T-helper 1 cell (primary cell): ENCODE data around the gene PLCL2.
A peak's percentile ranks its signal among the peaks of the same experiment; 100 is the strongest.

Experiments
- DNase-seq, 5 donors: peaks; one replicate each; pipeline ENCODE4 v3.0.0-alpha.2; 2012 to 2020
- total RNA-seq, 4 donors: gene quantifications; one replicate each; lab custom pipeline; 2026; lab: John Stamatoyannopoulos, UW

Gene PLCL2
- 150 to 196 (median 155) reads per million in 4 donors for total RNA-seq

GRCh38 chr3:16884748-16885592 lies at the start of gene PLCL2:
TSS of gene PLCL2 (plus strand) at chr3:16884955. CDS start at chr3:16885040, 85 bp downstream.
- peak; percentile 50 to 70 (median 67) for DNase-seq

GRCh38 chr3:16836505-16837237 lies 48.1 kb upstream of the PLCL2 start:
- no peak for DNase-seq

GRCh38 chr3:16837602-16838001 lies 47.2 kb upstream of the PLCL2 start:
- no peak for DNase-seq

- DNase-seq = no peak
Measured at GRCh38 chr3:16838561-16838960, 46.2 kb upstream of the PLCL2 start.

- DNase-seq = no peak
Measured at GRCh38 chr3:16839271-16840100, 45.3 kb upstream of the PLCL2 start.

GRCh38 chr3:16840101-16840424 lies 44.7 kb upstream of the PLCL2 start:
- no peak for DNase-seq

- DNase-seq = no peak
Measured at GRCh38 chr3:16841041-16841753, 43.6 kb upstream of the PLCL2 start.

GRCh38 chr3:16841904-16842271 lies 42.9 kb upstream of the PLCL2 start:
- DNase-seq = peak in 4 of 5 donors; percentile 25 to 73 (median 34)

GRCh38 chr3:16842272-16843270 lies 42.2 kb upstream of the PLCL2 start:
- peak; percentile 42 to 91 (median 61) for DNase-seq

- DNase-seq = no peak
Measured at GRCh38 chr3:16844222-16844621, 40.5 kb upstream of the PLCL2 start.

GRCh38 chr3:16844791-16845190 lies 40.0 kb upstream of the PLCL2 start:
- DNase-seq = no peak

- DNase-seq = no peak
Measured at GRCh38 chr3:16846373-16847080, 38.2 kb upstream of the PLCL2 start.

- DNase-seq = peak in 1 of 5 donors; percentile 47
Measured at GRCh38 chr3:16848007-16848406, 36.7 kb upstream of the PLCL2 start.

GRCh38 chr3:16849229-16849628 lies 35.5 kb upstream of the PLCL2 start:
- DNase-seq = peak in 4 of 5 donors; percentile 43 to 75 (median 52)

GRCh38 chr3:16849795-16850194 lies 35.0 kb upstream of the PLCL2 start:
- DNase-seq = no peak

- no peak for DNase-seq
Measured at GRCh38 chr3:16855497-16855896, 29.3 kb upstream of the PLCL2 start.

- no peak for DNase-seq
Measured at GRCh38 chr3:16860234-16860633, 24.5 kb upstream of the PLCL2 start.

- DNase-seq = no peak
Measured at GRCh38 chr3:16861432-16861831, 23.3 kb upstream of the PLCL2 start.

GRCh38 chr3:16864610-16865313 lies 20.0 kb upstream of the PLCL2 start:
- no peak for DNase-seq

- DNase-seq = no peak
Measured at GRCh38 chr3:16865335-16865734, 19.4 kb upstream of the PLCL2 start.
